DND-41 (cell line): ENCODE results near the gene SRGAP3.

Source experiments
- CTCF ChIP-seq: IDR thresholded peaks from 2 replicates; pipeline ENCODE4 v1.5.1; 2012; ENCODE audit warnings: borderline replicate concordance, low read length, moderate library complexity, mild to moderate bottlenecking; ENCODE audit not compliant: poor library complexity, severe bottlenecking; ENCODE audit errors: extremely low read depth
- EZH2 ChIP-seq: IDR thresholded peaks from 3 replicates; pipeline ENCODE4 v1.6.1; 2012; ENCODE audit warnings: borderline replicate concordance, low read depth, mild to moderate bottlenecking, moderate library complexity, low read length, inconsistent platforms; ENCODE audit not compliant: severe bottlenecking

GRCh38 chr3:9099702-9100512 lies 149.5 kb downstream of the SRGAP3 start:
- no peak for TF ChIP-seq CTCF
- no peak for TF ChIP-seq EZH2
